T-helper 2 cell (primary cell): Measurements from ENCODE around the gene EPHA4.

Source experiments
- DNase-seq, 5 experiments: peaks; one replicate each; pipeline versions ENCODE4 v3.0.0 to v3.0.0-alpha.2; 2012 to 2022

The EPHA4 gene

DNA sequence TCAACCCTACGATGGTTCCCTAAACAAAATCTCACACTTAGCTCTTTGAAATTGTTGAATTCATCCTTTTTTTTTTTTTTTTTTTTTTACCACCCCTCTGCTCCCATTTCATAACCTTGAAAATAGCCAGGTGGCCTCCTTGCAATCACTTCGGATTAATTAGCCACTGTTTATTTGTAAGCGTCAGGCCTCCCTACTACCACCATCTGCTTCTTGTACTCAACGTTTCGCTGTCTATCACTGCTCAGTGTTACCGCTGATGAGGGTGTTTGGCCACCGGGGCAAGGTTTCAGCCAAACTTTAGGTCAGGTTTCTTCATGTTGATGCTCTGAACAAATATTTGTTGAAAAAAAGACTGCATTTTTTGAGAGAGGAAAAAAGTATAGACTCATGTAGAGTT is 183.2 kb downstream of the EPHA4 start:
- DNase-seq, result no peak

DNA sequence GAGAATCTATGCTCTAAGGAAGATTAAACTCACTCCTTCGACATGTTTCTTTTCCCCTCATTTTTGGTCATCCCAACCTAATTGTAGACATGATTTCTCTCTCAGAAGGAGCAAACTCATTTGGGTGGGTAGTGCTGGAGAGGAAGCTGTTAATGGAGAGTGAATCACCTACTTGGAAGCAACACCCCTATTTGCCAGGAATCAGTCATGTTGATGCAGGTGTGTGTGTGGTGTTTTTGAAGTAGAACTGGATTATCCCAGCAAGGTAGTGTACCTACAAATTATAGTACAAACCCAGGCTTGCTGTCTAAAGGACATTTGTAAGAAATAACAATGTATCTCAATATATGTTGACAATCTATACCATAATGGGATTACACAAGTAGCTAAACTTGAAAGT is 186.4 kb downstream of the EPHA4 start:
- DNase-seq, result no peak

DNA sequence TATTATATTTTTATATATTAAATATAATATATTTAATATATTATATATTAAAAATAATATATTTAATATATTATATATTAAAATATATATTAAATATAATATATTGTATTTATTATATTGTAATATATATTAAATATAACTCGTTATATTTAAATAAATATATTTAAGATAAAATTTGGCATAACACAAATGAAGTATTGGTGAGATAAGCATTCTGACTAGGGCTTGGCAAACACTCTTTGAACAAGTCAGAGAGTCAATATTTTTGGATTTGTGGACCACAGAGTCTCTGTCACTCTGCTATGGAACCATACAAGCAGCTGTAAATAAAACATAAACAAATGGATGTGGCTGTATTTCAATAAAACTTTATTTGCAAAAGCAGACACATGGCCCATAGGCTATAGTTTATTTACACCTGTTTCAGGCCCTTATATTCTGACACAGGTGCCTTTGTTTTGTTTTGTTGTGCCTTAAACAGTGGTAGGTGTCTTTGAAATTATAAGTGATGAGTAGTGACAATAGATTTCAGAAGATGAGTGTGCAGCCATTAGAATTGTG is 190.1 kb downstream of the EPHA4 start:
- peak in 1 of 5 experiments; percentile 1 for DNase-seq

DNA sequence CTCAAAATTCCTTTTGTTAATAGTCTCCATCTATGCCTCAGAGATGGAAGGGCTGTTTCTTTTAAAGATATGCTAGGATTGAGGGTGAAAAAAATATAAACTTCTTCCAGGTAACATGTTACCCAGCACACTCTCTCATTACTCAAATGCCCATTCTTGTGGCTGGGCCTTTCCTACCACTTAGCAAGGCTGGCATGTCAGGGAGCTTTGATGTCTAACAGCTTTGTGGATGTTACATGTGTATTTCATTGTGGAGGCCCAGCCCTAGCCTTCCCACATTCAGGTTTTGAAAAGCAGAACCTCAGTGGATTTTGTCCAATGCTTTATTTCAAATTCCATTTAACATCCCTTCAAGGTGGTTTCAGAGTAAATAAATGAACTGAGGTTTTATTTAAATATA is 191.4 kb downstream of the EPHA4 start:
- peak in 1 of 5 experiments; percentile 18 for DNase-seq

DNA sequence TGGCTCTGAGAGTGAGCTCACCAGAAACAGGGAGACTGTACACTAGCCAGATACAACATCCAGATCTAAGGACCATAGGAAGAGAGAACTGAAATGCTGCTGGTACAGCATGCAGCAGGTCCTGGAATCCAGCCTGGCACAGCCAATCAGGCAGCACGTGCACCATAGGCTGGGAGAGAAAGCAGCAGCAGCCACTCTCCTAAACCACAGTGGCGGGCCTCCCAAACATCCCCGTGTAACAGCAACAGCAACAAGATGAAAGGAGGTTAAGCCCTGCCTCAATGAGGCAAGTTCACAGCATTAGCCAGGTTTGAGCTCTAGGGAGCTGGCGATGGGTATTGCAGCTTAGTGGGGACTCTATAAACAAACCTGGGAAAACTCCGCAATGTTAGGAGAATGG is 192.0 kb downstream of the EPHA4 start:
- DNase-seq, result no peak

DNA sequence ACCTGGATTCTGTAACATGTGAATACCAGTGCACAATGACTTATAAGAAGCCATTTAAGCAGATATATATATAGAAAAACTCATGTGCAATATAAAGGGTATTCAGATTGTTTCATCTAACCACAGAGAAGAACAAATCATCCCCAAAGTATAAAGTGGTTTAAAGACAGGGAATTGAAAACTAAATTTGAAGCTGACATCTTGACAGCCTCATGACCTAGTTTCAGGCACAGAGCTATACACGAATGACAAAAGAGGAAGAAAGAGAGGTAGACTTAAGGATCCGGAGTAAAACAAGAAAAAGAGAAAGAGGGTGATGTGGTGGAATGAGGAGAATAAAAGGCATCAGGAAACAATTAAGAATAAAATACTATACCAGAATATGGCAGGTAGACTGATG is 194.5 kb downstream of the EPHA4 start:
- no peak for DNase-seq

DNA sequence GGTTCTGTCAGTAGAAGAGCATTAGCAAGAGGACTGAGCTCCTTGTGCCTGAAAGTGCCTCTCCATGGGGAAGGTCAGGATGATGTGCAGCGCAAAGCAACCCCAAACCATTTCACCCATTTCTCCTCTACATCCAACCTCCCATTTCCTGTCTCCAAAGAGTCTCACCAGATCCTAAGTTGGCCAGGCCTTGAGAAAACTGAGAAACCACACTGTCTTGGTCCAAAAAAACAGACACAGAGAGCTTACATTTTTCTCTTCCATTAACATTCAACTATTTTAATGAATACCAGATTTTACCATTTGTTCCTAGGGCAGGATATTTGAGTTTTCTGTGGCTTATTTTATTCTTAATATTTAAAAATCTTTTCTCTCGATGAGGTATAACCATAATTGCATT is 195.0 kb downstream of the EPHA4 start:
- no peak for DNase-seq

DNA sequence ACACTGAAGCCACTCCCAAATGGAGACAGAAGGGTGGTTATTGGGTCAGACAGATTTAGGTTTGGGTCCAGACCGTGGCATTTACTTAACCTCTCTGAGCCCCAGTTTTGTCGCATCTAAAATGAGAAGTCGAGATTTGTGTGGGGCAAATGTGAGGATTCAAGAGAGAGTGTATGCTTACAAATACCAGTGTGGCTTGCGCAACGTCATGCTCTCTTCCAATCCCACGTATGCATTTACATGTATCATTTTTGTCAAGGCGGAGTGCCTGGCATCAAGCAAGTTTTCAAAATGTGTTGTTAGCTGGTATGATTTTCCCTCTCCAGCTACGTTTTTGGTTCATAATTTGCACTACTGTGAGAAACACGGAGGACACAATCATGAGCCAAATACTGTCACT is 197.9 kb downstream of the EPHA4 start:
- DNase-seq, result no peak

DNA sequence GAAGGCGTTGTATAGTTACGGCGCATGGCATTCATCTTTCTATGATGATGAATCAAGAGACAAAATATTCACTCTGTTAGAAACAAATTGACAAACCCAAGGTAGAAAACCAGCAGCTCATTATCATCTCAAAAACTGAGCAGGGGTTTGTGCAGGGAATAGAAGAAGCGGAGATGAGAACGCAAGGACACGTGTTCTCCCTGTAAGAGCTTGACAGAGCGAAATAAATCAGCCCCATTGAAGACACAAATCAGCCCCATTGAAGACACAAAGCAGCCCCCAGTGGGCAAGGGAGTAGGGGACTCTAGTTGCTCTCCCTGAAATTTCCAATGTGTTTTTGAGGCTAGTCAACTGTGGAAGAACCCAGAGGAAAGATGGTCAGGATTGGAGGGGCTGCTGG is 199.2 kb downstream of the EPHA4 start:
- no peak for DNase-seq

DNA sequence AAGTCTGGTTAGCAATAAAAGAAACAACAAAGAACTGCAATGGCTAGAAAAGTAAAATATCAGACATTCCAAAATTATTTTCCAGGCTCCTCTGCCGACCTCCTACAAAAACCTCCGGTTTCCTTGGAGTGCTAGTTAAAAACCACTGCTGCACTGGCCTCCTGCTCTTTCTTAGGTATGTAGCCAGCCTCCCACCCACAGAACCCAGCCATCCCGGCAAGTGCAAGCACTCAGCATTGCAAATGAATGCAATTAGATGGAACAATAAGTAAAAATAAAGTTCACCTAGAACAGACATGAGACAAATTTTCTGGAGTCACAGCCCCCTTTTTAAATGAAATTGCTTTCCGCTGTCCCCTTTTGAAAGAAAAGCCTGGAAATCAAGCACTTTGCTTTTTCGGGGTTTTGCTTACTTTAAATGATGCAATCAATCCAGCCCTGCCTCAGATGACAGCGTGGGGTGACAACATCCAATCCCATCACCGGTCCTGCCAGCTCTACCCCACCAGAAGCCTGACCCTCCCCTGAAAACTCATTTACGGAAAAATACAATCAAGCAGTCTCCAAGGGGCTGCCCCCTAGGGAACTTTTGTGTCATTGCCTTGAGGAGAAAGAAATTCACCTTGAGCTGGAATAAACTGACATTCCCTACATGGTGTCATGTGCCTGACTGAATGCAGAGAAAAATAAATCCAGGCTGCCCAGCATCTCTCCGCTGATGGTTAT is 199.8 kb downstream of the EPHA4 start:
- no peak for DNase-seq

DNA sequence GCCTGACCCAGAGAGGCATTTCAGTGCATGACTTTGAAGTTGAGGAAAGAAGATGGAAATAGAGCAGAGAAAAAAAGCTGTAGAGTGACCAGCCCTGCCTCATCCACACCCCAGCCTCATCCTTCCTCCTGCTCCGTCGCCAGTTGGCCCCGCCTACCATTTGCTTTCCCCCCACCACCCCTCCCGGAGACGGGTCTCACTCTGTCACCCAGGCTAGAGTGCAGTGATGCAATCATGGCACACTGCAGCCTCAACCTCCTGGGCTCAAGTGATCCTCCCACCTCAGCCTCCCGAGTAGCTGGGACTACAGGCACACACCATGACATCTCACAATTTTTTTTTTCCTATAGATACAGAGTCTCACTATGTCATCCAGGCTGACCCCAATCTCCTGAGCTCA is 200.8 kb downstream of the EPHA4 start:
- DNase-seq, result no peak

DNA sequence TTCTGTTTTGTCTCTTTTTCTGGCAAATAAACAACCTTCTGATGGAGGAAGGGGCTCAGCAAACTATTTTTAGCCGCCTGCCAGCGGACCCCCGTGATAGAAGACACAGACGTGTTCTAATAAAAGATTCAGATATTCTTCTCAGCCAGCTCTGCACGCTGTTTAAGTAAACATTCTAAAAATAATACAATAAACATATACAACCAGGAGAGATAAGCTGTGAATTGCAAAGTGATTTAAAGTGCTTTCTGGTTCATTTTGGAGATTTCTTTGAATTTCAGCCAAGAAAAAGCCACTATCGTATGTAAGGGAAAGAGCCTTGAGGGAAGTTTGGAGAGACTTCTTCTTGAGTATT is 201.3 kb downstream of the EPHA4 start:
- DNase-seq, result no peak

DNA sequence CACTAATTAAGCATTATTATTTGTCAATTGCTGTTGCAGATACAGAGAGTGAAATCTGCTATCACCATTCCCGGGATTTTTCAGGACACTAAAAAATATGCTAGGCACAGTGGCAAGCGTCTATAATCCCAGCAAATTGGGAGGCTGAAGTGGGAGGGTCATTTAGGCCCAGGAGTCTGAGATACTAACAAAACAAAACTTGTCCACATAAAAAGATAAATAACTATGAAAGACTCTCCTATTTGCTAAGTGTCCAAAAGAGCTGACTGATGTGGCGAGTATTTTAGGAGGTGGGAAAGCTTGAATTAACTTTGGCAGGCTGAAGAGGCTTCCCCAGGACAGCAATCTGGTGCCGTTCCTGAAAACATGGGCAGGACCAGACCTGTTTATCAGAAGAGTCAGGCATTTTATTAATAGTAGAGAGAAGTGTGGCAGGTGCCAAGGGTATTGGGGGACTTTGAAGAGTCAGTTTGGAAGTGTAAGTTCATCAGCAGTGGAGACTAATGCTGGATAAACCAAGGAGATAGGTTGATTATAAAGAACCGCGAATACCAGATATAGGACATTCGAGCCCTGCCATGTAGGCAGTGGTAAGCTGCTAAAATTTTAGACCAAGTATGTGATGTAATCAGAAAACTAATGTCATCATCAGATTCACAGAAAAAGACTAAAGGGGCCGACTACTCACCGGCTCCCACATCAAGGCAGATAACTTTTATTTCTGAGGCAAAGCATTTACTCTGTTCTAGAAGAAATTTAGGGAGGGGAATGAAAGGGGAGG is 201.8 kb downstream of the EPHA4 start:
- DNase-seq, result no peak
